ENCODE results near the gene OR2AG2.

Gene OR2AG2

DNA sequence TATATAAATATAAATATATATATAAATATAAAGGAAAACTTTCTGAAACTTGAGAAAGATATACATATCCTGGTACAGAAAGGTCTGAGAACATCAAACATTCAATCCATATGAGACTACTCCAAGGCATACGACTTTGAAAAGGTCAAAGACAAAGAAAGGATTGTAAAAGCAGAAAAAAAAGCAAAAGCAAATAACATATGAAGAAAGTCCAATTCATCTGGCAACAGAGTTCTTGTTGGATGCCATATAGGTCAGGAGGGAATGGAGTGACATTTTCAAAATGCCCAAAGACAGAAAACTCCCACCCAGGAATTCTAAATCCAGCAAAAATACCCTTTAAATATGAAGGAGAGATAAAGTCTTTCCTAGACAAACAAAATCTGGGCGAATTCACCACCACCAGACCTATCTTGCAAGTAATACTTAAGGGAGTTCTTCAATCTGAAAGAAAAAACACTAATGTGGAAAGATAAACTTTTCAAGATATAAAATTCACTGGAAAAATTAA is 46.3 kb downstream of the OR2AG2 start:
- Histone ChIP-seq H3K36me3 (ENCODE audit: control insufficient read depth, insufficient read depth, low read length) (no peaks in the 10 kb centered on the region), H3K4me2 (ENCODE audit: low read length) (no peak overlapping the region), H3K79me1 (ENCODE audit: low read length) (no peaks in the 10 kb centered on the region), H3K18ac (ENCODE audit: low read length) (no peak overlapping the region), H3K79me2 (ENCODE audit: control insufficient read depth, insufficient read depth, low read length) (no peaks in the 10 kb centered on the region), H3K27me3 (ENCODE audit: insufficient read depth, low read length, poor library complexity) (no peaks in the 10 kb centered on the region), H3K4me3 (ENCODE audit: low read length) (no peak overlapping the region), H3K56ac (ENCODE audit: low read length) (no peak overlapping the region), H3K9ac (ENCODE audit: low read length) (no peak overlapping the region), H2AK5ac (ENCODE audit: low read length) (no peak overlapping the region), H3K23ac (ENCODE audit: low read length) (no peak overlapping the region), H3K4me1 (ENCODE audit: control insufficient read depth, low read depth, low read length) (no peaks in the 10 kb centered on the region), H3K27ac (ENCODE audit: low read depth, low read length) (no peak overlapping the region), H2BK15ac (replicated peaks; ENCODE audit: low read depth) (no peak overlapping the region), H2BK5ac (ENCODE audit: low read length) (no peak overlapping the region), H4K5ac (ENCODE audit: low read length) (no peak overlapping the region), H4K8ac (ENCODE audit: low read depth, low read length) (no peak overlapping the region), H2BK120ac (ENCODE audit: low read depth, low read length) (no peak overlapping the region), H3K4ac (ENCODE audit: low read depth, low read length) (no peak overlapping the region)
- WGBS (ENCODE audit: extremely low coverage, insufficient coverage, low lambda C conversion rate), result no CpG with 5 or more reads among the region's 2 CpGs
- DNase-seq, result no peak

GRCh38 chr11:6724013-6724412 is 47.8 kb downstream of the OR2AG2 start:
- H3K36me3 ChIP-seq (ENCODE audit: control insufficient read depth, insufficient read depth, low read length), result no peaks in the 10 kb centered on the region
- no peak overlapping the region for H3K18ac ChIP-seq (ENCODE audit: low read length)
- H3K9ac ChIP-seq (ENCODE audit: low read length), result no peak overlapping the region
- no peak overlapping the region for H3K4ac ChIP-seq (ENCODE audit: low read depth, low read length)
- no peaks in the 10 kb centered on the region for H3K27me3 ChIP-seq (ENCODE audit: insufficient read depth, low read length, poor library complexity)
- no peak overlapping the region for H3K4me2 ChIP-seq (ENCODE audit: low read length)
- no peak overlapping the region for H2BK120ac ChIP-seq (ENCODE audit: low read depth, low read length)
- H3K23ac ChIP-seq (ENCODE audit: low read length), result no peak overlapping the region
- no peak overlapping the region for H3K4me3 ChIP-seq (ENCODE audit: low read length)
- H3K27ac ChIP-seq (ENCODE audit: low read depth, low read length), result no peak overlapping the region
- H2AK5ac ChIP-seq (ENCODE audit: low read length), result no peak overlapping the region
- H4K5ac ChIP-seq (ENCODE audit: low read length), result no peak overlapping the region
- H3K79me1 ChIP-seq (ENCODE audit: low read length), result no peaks in the 10 kb centered on the region
- H3K56ac ChIP-seq (ENCODE audit: low read length), result no peak overlapping the region
- H2BK5ac ChIP-seq (ENCODE audit: low read length), result no peak overlapping the region
- no peak overlapping the region for H4K8ac ChIP-seq (ENCODE audit: low read depth, low read length)
- H3K4me1 ChIP-seq (ENCODE audit: control insufficient read depth, low read depth, low read length), result no peaks in the 10 kb centered on the region
- no peaks in the 10 kb centered on the region for H3K79me2 ChIP-seq (ENCODE audit: control insufficient read depth, insufficient read depth, low read length)
- H2BK15ac ChIP-seq (replicated peaks; ENCODE audit: low read depth), result no peak overlapping the region
- DNase-seq, result no peak
- WGBS (ENCODE audit: extremely low coverage, insufficient coverage, low lambda C conversion rate), result no CpG with 5 or more reads among the region's 1 CpG

- Histone ChIP-seq H3K9ac (ENCODE audit: low read length) (no peak overlapping the region), H4K8ac (ENCODE audit: low read depth, low read length) (no peak overlapping the region), H3K27ac (ENCODE audit: low read depth, low read length) (no peak overlapping the region), H3K27me3 (ENCODE audit: insufficient read depth, low read length, poor library complexity) (no peaks in the 10 kb centered on the region), H3K56ac (ENCODE audit: low read length) (no peak overlapping the region), H3K4me2 (ENCODE audit: low read length) (no peak overlapping the region), H3K79me2 (ENCODE audit: control insufficient read depth, insufficient read depth, low read length) (no peaks in the 10 kb centered on the region), H2BK120ac (ENCODE audit: low read depth, low read length) (no peak overlapping the region), H3K4me1 (ENCODE audit: control insufficient read depth, low read depth, low read length) (no peaks in the 10 kb centered on the region), H2BK15ac (replicated peaks; ENCODE audit: low read depth) (no peak overlapping the region), H3K23ac (ENCODE audit: low read length) (no peak overlapping the region), H3K79me1 (ENCODE audit: low read length) (no peaks in the 10 kb centered on the region), H3K4me3 (ENCODE audit: low read length) (no peak overlapping the region), H3K4ac (ENCODE audit: low read depth, low read length) (no peak overlapping the region), H3K18ac (ENCODE audit: low read length) (no peak overlapping the region), H4K5ac (ENCODE audit: low read length) (no peak overlapping the region), H3K36me3 (ENCODE audit: control insufficient read depth, insufficient read depth, low read length) (no peaks in the 10 kb centered on the region), H2AK5ac (ENCODE audit: low read length) (no peak overlapping the region), H2BK5ac (ENCODE audit: low read length) (no peak overlapping the region)
- DNase-seq, result no peak
- WGBS (ENCODE audit: extremely low coverage, insufficient coverage, low lambda C conversion rate), result no CpG with 5 or more reads among the region's 1 CpG
These were observed 50.4 kb downstream of the OR2AG2 start for GRCh38 chr11:6721343-6721742.

GRCh38 chr11:6719576-6719975 is 52.2 kb downstream of the OR2AG2 start:
- no peak for DNase-seq
- no CpG with 5 or more reads among the region's 1 CpG for WGBS (ENCODE audit: extremely low coverage, insufficient coverage, low lambda C conversion rate)
- no peak overlapping the region for H2BK120ac ChIP-seq (ENCODE audit: low read depth, low read length)

DNA sequence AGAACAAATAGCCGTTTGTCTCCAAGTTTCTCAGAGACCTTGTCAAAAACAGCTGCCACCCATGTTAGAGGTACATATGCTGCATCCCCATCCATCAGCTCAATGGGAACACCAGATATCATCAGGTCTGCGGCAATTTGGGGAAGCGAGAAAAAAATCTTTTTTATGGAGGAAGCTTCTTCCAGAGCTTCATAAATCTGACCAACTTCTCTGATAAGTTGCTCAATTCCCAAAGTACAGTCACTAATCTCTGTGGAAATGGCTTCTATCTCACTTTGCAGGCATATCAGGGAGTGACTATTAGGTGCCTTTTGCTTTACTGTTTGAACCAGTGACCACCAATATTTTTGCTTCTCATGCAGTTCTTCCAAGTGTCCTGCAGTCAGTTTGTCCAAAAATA is 54.4 kb downstream of the OR2AG2 start:
- Histone ChIP-seq H3K79me2 (ENCODE audit: control insufficient read depth, insufficient read depth, low read length) (no peaks in the 10 kb centered on the region), H3K4me2 (ENCODE audit: low read length) (no peak overlapping the region), H3K79me1 (ENCODE audit: low read length) (no peaks in the 10 kb centered on the region), H3K18ac (ENCODE audit: low read length) (no peak overlapping the region), H3K23ac (ENCODE audit: low read length) (no peak overlapping the region), H2AK5ac (ENCODE audit: low read length) (no peak overlapping the region), H3K4me3 (ENCODE audit: low read length) (no peak overlapping the region), H4K8ac (ENCODE audit: low read depth, low read length) (no peak overlapping the region), H2BK5ac (ENCODE audit: low read length) (no peak overlapping the region), H3K9ac (ENCODE audit: low read length) (no peak overlapping the region), H3K4me1 (ENCODE audit: control insufficient read depth, low read depth, low read length) (no peaks in the 10 kb centered on the region), H3K56ac (ENCODE audit: low read length) (no peak overlapping the region), H3K27ac (ENCODE audit: low read depth, low read length) (no peak overlapping the region), H3K27me3 (ENCODE audit: insufficient read depth, low read length, poor library complexity) (no peaks in the 10 kb centered on the region), H2BK15ac (replicated peaks; ENCODE audit: low read depth) (no peak overlapping the region), H4K5ac (ENCODE audit: low read length) (no peak overlapping the region), H3K36me3 (ENCODE audit: control insufficient read depth, insufficient read depth, low read length) (no peaks in the 10 kb centered on the region), H3K4ac (ENCODE audit: low read depth, low read length) (no peak overlapping the region), H2BK120ac (ENCODE audit: low read depth, low read length) (no peak overlapping the region)
- no peak for DNase-seq
- WGBS (ENCODE audit: extremely low coverage, insufficient coverage, low lambda C conversion rate), result no CpG with 5 or more reads among the region's 3 CpGs

More at GRCh38 chr11:6719576-6719975, 52.2 kb downstream of the OR2AG2 start:
- no peaks in the 10 kb centered on the region for H3K4me1 ChIP-seq (ENCODE audit: control insufficient read depth, low read depth, low read length)
- no peaks in the 10 kb centered on the region for H3K79me1 ChIP-seq (ENCODE audit: low read length)
- no peak overlapping the region for H3K56ac ChIP-seq (ENCODE audit: low read length)
- H2BK5ac ChIP-seq (ENCODE audit: low read length), result no peak overlapping the region
- no peak overlapping the region for H3K27ac ChIP-seq (ENCODE audit: low read depth, low read length)
- no peak overlapping the region for H3K18ac ChIP-seq (ENCODE audit: low read length)
- no peaks in the 10 kb centered on the region for H3K79me2 ChIP-seq (ENCODE audit: control insufficient read depth, insufficient read depth, low read length)
- H2BK15ac ChIP-seq (replicated peaks; ENCODE audit: low read depth), result no peak overlapping the region
- H4K5ac ChIP-seq (ENCODE audit: low read length), result no peak overlapping the region
- no peak overlapping the region for H3K4ac ChIP-seq (ENCODE audit: low read depth, low read length)
- no peaks in the 10 kb centered on the region for H3K36me3 ChIP-seq (ENCODE audit: control insufficient read depth, insufficient read depth, low read length)
- H3K27me3 ChIP-seq (ENCODE audit: insufficient read depth, low read length, poor library complexity), result no peaks in the 10 kb centered on the region
- no peak overlapping the region for H4K8ac ChIP-seq (ENCODE audit: low read depth, low read length)
- no peak overlapping the region for H2AK5ac ChIP-seq (ENCODE audit: low read length)
- H3K9ac ChIP-seq (ENCODE audit: low read length), result no peak overlapping the region
- H3K4me3 ChIP-seq (ENCODE audit: low read length), result no peak overlapping the region
- H3K4me2 ChIP-seq (ENCODE audit: low read length), result no peak overlapping the region
- no peak overlapping the region for H3K23ac ChIP-seq (ENCODE audit: low read length)

Measured in mesendoderm (in vitro differentiated cells).